NCI-H1092 (cell line): ENCODE data around the gene VPS35.

Experiments used
- DNase-seq: peaks from one replicate; lab custom pipeline; 2025; lab: John Stamatoyannopoulos, UW

The VPS35 gene

DNA sequence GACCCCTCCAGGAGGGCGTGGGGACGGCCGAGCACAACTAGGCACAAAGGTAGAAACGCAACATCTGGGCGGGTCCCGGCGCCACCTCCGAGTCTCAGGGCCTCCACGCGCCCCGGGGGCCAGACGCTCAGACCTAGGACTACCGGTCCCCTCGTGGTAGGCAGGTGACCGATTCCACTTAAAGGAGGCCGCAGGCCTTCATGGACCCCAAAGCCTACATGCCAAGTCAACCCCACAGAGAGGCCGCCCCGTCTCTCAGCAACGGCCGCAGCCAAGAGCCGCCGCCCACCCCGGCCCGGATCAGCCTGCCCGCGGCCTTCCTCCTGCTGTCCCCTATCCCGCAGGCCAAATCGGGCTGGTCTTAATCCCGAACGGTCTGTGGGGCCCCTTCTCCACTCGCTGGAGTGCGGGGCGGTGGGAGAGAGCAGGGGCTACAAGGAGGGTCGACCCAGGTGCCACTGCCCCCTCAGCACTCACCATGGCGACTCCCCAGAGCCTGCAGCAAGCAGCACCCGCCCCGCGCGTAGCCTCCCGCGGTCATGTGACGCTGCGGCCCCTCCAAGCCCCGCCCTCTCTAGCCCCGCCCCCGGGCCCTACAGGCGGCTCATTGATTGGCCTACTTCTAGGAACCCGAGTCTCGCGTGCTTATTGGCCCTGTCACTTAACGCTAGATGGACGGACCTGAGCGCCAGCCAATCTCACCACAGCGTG is at the start of gene VPS35:
TSS of gene VPS35 (minus strand) at position 525 of the 711 bp plus-strand sequence. CDS start at position 480, 45 bp downstream.
- DNase-seq = peak; percentile 99

DNA sequence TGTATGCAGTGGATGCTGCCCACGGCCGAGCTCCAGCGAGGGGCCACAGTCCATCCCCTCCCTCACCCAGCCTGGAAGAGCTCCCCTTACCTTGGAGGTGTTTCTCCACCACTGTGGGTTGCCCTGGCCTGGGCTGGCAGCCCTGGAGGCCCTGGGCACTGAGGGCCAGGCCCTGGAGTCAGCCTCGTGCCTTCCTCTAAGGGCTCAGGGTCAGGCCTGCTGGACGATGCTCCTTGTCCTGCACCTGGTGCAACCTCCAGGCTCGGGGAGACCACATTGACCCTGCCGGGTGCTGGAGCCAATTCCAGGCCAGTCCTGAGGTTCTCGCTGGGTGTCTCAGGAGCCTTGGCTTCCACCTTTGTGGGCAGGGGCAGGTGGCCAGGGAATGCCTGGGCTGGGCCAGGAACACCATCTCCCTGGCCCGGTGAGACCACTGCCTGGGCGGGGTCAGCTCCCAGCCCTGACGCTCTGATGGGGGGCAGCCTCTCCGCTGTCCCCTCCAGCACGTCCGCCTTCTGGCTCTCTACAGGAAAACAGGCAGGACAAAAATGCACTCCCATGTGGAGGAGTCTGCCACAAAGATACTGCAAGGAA is 48.7 kb upstream of the VPS35 start:
- no peak for DNase-seq

DNA sequence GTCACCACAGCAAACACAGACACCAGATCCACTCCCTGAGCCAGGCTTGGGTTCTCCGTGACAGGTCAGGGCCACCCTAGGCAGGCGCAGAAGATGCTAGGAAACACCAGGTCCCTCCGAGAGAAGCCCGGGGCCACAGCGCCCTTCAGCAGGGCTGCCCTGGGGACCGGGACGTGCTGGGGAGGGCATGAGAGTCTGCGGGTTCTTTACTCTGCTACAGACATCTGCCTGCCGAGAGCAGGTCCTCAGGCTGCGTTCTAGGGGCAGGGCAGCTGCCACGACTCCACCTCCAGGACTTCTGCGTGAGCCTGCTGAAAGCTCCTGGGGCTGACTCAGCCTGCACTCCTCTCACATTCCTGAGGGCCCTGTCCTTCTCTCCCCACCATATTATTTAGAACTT is 47.7 kb upstream of the VPS35 start:
- no peak for DNase-seq

DNA sequence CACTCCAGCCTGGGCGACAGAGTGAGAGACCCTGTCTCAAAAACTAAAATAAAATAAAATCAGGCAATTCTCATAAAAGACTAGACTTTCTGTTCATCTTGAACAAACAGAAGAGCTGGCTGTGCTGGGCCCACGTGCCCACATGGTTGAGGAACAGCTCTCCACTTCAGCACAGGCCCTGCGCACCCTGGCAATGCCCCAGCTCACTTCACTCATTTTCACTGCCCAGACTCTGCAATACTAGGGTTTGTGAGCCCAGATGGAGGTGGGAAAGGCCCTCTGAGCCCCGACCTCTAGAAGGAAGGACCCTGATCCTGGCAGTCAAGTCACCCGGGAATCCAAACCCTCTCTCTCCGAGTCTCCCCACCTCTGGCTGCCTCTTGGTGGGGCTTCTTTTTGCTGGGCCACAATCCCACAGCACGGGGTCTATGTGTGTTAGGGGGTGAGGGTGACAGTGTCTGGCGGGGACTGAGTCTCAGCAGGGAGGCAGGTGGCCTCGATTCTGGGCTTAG is 44.4 kb upstream of the VPS35 start:
- DNase-seq = no peak

DNA sequence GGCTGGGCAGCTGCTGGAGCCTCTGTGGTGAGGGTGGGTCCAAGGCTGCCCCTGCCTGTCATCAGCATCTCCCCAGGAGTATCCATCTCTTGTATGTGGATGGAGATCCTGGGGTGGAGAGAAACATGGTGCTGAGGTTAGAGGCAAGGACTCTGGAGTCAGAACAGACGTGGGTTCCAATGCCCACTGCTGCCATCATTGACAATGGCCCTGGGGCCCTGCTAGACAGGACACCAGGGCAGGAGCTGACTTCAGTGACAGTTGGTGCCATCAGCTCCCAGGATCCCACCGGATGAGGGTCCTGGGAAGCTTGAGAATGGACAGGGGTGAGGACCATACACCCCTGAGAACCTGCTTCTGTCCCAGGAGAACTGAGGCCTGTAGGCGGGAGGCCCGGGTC is 43.6 kb upstream of the VPS35 start:
- no peak for DNase-seq

DNA sequence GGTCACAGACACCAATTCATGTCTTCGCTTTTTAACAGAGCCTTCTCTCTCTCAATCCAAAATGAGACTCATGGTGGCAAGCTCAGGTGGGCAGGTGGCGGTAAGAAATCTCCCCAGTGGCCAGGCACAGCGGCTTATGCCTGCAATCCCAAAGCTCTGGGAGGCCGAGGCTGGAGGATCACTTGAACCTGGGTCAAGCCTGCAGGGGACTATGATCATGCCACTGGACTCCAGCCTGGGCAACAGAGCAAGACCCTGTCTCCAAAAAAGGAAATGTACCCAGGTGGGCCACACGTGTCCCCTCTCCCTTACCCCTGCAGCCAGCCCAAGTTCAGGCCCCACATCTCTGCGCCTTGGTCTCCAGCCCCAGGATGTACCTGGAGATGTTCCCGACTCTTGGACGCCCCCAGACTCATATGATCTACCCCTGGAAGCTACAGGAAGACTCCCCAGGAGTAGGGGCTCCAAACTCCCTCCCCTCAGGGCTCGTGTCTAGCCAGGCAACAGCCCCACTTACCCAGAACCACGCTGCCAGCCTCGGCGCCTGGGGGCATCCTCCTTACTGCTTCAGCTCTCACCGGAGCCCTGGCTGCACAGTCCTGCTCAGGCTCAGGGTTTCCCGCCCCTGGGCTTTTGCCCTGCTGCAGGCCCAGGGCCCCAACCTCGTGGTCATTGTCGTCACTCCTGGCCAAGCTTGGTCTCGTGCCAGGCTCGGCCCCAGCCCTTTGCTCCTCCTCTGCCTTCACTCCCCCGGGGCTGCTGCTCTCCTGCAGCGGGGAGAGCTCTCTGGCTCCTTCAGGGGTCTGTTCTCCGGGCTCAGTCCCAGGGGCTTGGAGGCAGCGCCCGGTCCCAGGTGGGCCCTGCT is 42.9 kb upstream of the VPS35 start:
- no peak for DNase-seq

DNA sequence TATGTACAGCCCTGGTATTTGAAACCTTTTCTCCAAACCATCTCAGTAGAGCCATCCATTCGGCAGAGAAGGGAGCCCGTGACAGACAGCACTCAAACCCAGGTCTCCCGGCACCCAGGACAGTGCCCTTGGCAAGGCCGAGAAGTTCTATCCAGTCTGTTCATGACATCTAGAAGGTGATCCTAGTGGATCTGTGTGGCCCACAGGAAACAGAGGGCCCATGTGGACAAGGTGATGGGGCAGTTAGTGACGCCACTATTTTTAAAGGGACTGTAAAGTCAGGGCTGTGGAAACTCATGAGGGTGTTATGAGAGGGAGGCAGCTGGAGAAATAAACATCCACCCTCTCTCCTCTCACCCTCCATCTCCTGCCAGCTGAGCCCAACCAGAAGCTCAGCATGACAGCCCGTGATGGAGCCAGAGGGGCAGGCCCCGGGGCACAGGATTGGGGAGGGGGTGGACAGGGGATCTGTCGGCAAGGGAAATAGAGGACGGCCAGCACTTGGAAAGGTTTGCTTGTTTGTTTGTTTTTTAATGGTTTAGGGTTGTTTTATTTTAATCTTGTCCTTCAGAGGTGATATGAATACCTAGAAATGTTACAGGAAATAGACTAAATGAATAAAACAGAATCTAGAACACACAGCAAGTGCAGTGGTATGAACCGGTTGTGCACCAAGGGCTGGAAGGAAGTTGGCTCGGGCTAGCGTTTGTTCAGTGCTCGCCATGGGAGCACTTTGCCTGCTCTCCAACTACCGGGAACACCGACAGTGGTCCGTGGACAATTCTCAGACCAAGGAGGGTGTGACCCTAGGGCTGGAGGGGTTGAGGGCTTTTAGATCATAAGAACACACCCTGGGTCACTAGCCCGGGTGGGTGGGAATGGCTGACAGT is 42.1 kb upstream of the VPS35 start:
- DNase-seq = no peak

DNA sequence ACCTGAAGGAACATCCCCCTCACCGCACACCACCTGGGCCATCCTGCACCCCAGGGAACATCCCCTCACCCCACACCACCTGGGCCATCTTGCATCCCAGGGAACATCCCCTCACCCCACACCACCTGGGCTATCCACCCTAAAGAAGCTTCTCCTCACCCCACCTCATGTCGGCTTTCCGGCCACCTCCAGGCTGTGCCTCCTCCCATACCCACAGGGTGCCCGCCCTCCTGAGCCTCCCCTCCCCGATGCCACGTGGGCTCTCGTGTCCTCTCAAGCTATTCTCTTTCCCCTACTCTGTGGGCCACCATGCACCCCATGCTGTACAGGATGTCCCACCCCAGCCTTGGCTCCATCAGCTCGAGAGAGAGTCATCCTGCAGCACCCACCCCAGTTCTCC is 41.1 kb upstream of the VPS35 start:
- no peak for DNase-seq

DNA sequence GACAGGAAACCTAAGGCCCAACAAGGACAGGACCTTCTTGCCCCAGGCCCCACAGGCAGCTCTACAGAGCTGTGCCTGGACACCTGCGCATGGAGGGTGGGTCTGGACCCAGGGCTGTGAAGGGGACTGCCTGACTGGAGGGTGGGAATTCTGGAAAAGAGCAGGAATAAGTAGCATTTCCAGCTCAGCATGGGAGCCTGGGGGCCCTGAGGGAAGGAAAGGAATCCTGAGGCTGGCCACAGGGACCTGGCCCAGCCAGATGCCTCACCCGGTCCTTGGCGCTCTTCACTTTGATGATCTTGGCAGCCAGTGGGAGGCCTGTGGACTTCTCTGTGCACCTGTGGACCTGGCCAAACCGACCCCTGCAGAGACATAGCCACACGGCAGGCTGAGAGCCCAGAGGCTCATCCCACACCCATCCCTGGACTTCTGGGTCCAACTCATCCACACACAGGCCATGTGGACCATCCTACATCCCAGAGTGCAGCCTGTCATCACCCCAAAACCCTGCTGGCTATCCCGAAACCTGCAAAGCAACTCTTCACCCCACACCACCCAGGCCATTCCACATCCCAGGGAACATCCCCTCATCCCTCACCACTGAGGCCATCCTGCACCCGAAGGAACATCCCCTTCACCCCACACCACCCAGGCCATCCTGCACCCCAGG is 40.5 kb upstream of the VPS35 start:
- DNase-seq = no peak

DNA sequence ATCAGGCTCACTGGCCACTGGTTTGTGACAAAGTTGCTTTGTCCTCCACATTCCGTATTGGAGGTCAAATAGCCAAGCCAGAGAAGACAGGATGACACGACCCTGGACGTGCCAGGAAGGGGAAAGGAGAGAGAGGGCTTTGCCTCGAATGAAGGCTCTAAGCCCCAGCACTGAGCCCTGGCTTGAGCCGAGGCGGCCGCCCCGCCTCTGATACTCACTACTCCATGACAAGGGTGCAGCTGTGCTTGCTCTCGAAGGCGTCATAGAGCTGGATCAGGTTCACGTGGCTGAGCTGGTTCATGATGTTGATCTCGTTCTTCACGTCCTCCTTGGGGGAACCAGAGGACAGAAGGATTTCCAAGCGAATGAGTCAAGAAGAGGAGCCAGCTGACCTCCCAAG is 39.8 kb upstream of the VPS35 start:
- no peak for DNase-seq

DNA sequence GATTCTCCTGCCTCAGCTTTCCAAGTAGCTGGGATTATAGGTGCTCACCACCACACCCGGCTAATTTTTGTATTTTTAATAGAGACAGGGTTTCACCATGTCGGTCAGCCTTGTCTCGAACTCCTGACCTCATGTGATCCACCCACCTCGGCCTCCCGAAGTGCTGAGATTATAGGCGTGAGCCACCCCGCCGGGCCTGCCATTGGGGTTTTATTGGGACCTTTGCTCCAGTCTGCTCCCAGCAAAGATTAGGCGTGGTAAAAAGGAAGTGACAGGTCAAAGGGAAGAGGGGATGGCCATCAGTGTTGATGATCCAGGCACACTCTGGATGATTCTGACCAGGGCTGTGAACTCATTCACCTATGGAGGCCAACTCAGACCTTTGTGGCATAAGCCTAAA is 38.7 kb upstream of the VPS35 start:
- DNase-seq = no peak

DNA sequence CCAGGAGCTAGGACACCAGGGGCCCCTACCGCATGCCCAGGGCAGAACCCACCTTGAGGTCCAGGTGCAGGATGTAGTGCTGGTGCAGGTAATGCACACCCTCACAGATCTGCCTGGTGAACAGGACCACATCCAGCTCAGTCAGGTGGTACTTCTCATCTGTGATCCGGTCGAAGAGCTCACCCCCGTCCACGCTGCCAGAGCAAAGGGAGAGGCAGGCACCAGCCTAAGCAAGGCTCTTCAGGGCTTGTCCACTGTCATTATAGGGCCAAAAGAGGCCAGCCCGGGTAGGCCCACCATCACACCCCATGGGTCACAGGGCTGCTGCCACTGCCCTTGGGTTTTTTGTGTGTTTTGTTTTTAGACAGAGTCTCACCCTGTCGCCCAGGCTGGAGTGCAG is 38.2 kb upstream of the VPS35 start:
- no peak for DNase-seq

DNA sequence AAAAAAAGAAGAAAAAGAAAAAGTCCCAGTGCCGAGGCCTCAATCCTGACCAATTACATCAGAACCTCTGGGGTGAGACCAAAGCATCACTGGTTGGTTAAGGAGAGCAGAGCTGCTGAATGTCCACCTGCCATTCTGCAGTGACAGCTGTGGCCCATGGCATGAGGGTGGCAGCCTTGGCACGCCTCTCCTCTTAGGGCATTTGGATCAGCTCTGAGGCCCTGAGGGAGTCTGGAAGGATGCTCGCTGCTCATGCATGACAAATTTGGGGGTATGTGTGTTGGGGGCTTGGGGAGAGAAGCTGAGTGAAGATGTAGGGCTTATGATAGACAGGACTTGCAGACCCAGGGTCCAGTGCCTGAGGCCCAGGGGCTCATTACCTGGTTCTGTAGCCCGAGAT is 32.9 kb upstream of the VPS35 start:
- no peak for DNase-seq

DNA sequence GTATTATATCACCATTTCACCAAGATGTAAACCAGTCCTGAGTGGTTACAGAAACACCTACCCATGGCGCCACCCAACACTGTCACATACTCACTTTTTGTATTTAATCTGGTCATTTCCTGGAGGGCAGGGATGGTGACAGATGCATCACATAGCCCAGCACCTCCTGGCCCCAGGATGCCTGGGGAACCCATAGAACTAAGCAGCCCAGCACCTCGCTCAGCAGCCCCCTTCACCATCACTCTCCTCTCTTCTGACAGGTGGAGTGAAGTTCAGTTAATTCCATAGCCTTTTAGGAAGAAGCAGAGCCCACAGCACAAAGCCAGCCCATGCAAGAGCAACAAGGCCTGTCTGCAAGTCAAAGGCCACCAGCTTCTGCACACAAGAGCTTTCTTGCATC is 31.6 kb upstream of the VPS35 start:
- no peak for DNase-seq

DNA sequence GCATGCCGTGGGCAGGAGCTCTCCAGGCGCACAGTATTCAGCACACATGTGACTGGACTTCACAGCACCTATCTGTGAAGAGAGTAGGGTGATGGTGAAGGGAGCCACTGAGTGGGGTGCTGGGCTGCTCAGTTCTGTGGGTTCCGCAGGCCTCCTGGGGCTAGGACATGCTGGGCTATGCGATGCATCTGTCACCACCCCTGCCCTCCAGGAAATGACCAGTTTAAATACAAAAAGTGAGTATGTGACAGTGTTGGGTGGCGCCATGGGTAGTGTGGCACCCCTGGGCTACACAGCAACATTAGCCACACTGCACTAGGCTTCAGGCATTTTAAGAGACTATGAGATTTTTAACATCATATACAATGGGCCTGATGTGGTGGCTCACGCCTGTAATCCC is 30.6 kb upstream of the VPS35 start:
- DNase-seq = no peak

DNA sequence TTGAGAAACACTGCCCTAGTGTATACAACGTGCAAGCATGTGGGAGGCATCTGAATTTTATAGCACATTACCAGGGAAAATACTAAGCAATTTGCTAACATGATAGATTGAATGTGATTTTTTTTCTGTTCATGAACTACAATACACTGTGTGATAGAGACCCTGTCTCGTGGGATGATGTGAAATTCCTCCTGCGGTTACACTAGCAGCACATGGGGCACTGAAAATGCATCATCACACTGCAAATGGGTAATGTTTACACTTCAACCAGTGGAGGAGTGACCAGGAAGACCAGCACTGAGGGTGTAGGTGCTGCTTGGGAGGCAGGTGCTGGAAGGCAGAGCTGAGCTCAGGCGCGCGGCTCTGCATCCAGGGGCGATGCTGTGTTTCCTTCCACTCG is 29.2 kb upstream of the VPS35 start:
- DNase-seq = no peak

DNA sequence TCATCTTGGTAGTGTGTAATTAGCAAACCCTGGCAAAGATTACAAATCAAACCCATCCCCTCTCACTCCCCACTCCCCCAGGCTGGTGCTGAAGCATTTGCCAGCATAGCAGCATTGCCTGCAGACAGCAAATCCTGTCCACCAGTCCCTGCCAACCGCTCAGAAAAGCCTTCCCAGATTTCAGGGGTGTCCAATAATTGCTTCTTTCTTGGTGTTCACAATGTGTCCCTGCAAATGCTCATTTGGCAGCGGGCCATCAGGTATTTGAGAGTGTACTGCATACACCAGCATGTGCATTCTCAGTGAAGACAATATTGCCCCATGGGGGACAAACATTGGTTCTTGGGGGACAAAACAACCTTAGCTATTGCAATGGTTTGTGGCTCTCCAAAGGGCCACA is 28.7 kb upstream of the VPS35 start:
- DNase-seq = no peak

DNA sequence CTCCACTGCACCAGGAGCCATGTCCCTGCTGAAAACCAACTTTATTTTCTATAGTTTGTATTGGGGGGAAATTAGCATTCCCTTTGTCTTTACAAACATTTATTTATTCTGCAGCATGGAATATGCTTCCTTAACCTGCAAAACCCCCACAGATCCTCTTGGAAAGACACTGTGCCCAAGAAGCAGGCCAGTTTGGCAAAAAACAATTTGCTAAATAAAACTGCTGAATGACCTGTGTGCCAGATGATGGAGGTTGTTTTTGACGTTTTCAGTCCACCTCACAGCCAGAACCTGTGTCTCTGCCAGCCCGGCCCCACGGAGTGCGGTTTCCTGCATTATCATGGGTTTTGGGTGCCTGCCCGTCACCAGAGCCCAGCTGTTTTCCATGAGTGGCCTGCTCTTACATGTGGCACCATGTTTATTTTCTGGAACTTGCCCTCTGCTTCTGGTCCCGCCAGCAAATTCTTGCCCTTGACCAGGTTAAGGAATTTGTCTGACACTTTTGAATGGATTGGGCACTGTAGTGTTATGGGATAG is 26.9 kb upstream of the VPS35 start:
- no peak for DNase-seq

DNA sequence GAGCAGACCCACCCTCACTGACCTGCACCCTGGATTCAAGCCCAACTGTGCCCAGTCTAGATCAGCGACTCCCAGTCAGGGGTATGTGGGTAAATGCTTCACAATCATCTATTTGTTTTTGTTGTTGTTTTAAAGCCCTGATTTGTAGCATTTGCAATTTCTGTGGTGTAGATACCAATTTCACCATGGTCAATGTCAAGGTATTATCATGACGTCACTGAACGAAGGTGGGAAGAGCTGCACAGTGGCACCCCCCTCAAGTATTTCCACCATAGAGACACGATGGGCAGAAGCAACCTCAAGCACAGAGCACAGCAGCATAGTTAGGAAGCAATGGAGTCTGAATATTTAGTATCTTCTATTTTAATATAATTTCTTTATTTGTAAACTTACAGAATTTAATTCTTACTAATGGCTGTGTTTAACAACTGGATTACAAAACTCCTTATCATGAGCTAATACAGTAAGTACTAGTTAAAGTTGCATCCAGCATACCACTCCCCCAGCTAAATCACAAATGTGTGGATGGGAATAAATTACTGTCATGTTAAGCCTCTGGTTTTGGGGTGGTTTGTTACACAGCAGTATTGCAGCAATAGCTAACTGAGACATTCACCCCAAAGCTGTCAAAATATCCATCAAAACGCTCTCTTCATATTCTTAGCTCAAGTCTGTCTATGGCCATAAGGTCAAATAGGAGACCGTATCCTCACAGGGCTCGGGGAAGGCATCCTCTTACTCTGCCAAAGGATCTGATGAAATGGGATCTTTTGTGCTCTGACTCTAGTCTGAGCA is 26.0 kb upstream of the VPS35 start:
- DNase-seq = no peak

DNA sequence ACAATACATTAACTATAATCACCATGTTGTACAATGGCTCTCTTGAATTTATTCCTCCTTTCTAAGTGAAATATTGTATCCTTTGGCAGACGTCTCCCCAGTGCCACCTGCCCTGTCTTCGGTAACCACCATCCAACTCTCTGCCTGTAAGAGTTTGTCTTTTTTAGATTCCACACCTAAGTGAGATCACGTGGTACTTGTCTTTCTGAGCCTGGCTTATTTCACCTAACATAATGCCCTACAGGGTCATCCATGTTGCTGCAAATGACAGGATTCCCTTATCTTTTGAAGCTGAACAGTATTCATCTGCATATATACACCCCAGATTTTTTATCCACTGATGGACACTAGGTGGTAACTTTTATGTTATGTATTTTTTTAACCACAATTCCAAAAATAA is 24.7 kb upstream of the VPS35 start:
- DNase-seq = no peak
